ENCODE measurements around the gene CRB1.

The CRB1 gene

DNA sequence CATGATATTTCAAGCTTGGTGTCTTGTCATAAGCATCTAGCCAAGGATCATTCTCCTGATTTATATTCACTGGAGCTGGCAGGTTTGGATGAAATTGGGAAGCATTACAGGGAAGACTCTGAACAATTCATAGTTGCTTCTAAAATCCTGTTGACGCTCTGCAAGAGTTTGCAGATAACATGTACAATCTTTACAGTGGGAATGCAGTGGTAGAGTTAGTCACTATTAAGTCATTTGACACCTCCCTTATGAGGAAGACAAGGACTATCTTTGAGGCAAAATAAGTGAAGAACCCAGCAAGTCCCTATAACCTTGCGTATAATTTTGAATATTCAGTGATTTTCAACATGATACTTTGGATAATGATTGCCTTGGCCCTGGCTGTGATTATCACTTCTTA, 45.3 kb upstream of the CRB1 start:
- no peaks in the 10 kb centered on the region for H3K27me3 ChIP-seq (ENCODE audit: control insufficient read depth, low read length)
- H3K79me2 ChIP-seq (ENCODE audit: control insufficient read depth, low read length): no peaks in the 10 kb centered on the region
- H3K9me3 ChIP-seq (ENCODE audit: control insufficient read depth, insufficient read depth, low read length): no peaks in the 10 kb centered on the region
- no peak for TF ChIP-seq EZH2phosphoT487 (IDR thresholded peaks at IDR 0.05; ENCODE audit: borderline replicate concordance, low read length)
- TF ChIP-seq, protein P1, sequence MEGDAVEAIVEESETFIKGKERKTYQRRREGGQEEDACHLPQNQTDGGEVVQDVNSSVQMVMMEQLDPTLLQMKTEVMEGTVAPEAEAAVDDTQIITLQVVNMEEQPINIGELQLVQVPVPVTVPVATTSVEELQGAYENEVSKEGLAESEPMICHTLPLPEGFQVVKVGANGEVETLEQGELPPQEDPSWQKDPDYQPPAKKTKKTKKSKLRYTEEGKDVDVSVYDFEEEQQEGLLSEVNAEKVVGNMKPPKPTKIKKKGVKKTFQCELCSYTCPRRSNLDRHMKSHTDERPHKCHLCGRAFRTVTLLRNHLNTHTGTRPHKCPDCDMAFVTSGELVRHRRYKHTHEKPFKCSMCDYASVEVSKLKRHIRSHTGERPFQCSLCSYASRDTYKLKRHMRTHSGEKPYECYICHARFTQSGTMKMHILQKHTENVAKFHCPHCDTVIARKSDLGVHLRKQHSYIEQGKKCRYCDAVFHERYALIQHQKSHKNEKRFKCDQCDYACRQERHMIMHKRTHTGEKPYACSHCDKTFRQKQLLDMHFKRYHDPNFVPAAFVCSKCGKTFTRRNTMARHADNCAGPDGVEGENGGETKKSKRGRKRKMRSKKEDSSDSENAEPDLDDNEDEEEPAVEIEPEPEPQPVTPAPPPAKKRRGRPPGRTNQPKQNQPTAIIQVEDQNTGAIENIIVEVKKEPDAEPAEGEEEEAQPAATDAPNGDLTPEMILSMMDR (IDR thresholded peaks at IDR 0.05; ENCODE audit: low read depth, low read length, poor library complexity, severe bottlenecking): no peak
- H3K36me3 ChIP-seq (ENCODE audit: control insufficient read depth, low read length): no peaks in the 10 kb centered on the region
- no peak overlapping the region for H3K4me2 ChIP-seq (ENCODE audit: low read length)
- H3K27ac ChIP-seq (ENCODE audit: low read depth, low read length): no peak overlapping the region
- H3F3A ChIP-seq (ENCODE audit: control insufficient read depth, insufficient read depth): no peaks in the 10 kb centered on the region
- no peak overlapping the region for H3K4me3 ChIP-seq (ENCODE audit: low read length)
- H3K4me1 ChIP-seq (ENCODE audit: control insufficient read depth, low read length): peaks cover 16% of the 10 kb centered on the region
- H3K9me2 ChIP-seq (replicated peaks; ENCODE audit: control insufficient read depth, low read length): no peaks in the 10 kb centered on the region
- no peaks in the 10 kb centered on the region for H4K20me1 ChIP-seq (ENCODE audit: control insufficient read depth, insufficient read depth, low read depth, low read length)

DNA sequence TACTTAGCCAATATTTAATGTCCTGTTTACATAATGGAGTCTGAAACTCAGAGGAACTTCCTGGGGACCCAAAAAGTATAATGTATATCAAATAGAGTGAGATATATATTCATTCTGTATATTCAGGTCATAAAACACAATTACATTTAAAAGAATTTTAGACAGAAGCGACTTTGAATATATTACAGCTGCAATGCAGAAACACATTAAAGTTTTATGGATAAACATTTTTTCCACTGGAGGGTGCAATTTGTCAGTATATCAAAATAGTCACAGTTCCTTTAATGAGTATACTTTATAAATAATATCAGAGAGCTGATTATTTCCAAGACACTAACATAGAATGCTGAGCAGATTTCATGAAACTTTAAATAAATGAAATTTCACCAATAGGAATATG, 43.9 kb upstream of the CRB1 start:
- no peaks in the 10 kb centered on the region for H3K9me3 ChIP-seq (ENCODE audit: control insufficient read depth, insufficient read depth, low read length)
- H3K27ac ChIP-seq (ENCODE audit: low read depth, low read length): no peak overlapping the region
- H3K9me2 ChIP-seq (replicated peaks; ENCODE audit: control insufficient read depth, low read length): no peaks in the 10 kb centered on the region
- H3K36me3 ChIP-seq (ENCODE audit: control insufficient read depth, low read length): no peaks in the 10 kb centered on the region
- no peaks in the 10 kb centered on the region for H4K20me1 ChIP-seq (ENCODE audit: control insufficient read depth, insufficient read depth, low read depth, low read length)
- H3K79me2 ChIP-seq (ENCODE audit: control insufficient read depth, low read length): no peaks in the 10 kb centered on the region
- H3F3A ChIP-seq (ENCODE audit: control insufficient read depth, insufficient read depth): no peaks in the 10 kb centered on the region
- H3K4me3 ChIP-seq (ENCODE audit: low read length): peak overlapping the region; percentile 18
- TF ChIP-seq, protein P1 (IDR thresholded peaks at IDR 0.05; ENCODE audit: low read depth, low read length, poor library complexity, severe bottlenecking): no peak
- no peak for TF ChIP-seq EZH2phosphoT487 (IDR thresholded peaks at IDR 0.05; ENCODE audit: borderline replicate concordance, low read length)
- H3K27me3 ChIP-seq (ENCODE audit: control insufficient read depth, low read length): no peaks in the 10 kb centered on the region
- H3K4me1 ChIP-seq (ENCODE audit: control insufficient read depth, low read length): peaks cover 16% of the 10 kb centered on the region
- H3K4me2 ChIP-seq (ENCODE audit: low read length): peak overlapping the region; percentile 43

DNA sequence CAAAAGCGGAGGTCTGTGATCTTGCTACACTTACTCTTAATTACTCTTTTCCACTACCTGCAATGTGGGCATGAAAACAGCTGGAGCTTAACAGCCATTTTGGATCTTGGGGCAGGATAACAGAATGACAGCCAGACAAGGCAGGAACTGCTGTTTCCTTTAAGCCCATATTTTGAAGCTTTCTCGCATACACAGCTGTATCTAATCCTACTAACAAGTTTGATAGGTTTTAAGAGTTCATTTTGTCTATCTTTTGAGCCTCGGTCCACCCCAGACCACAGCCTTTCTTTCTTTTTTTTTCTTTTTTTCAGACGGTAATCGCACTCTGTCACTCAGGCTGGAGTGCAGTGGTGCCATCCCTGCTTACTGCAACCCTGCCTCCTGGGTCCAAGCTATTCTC, 42.4 kb upstream of the CRB1 start:
- Histone ChIP-seq H3K36me3 (ENCODE audit: control insufficient read depth, low read length) (no peaks in the 10 kb centered on the region), H3K9me2 (replicated peaks; ENCODE audit: control insufficient read depth, low read length) (no peaks in the 10 kb centered on the region), H3K27ac (ENCODE audit: low read depth, low read length) (no peak overlapping the region), H3K4me3 (ENCODE audit: low read length) (no peak overlapping the region), H3K27me3 (ENCODE audit: control insufficient read depth, low read length) (no peaks in the 10 kb centered on the region), H3K9me3 (ENCODE audit: control insufficient read depth, insufficient read depth, low read length) (no peaks in the 10 kb centered on the region), H3K4me1 (ENCODE audit: control insufficient read depth, low read length) (peaks cover 16% of the 10 kb centered on the region), H3K79me2 (ENCODE audit: control insufficient read depth, low read length) (no peaks in the 10 kb centered on the region), H4K20me1 (ENCODE audit: control insufficient read depth, insufficient read depth, low read depth, low read length) (no peaks in the 10 kb centered on the region), H3F3A (ENCODE audit: control insufficient read depth, insufficient read depth) (no peaks in the 10 kb centered on the region), H3K4me2 (ENCODE audit: low read length) (no peak overlapping the region)
- TF ChIP-seq EZH2phosphoT487 (IDR thresholded peaks at IDR 0.05; ENCODE audit: borderline replicate concordance, low read length): no peak
- TF ChIP-seq, protein P1 (IDR thresholded peaks at IDR 0.05; ENCODE audit: low read depth, low read length, poor library complexity, severe bottlenecking): no peak

DNA sequence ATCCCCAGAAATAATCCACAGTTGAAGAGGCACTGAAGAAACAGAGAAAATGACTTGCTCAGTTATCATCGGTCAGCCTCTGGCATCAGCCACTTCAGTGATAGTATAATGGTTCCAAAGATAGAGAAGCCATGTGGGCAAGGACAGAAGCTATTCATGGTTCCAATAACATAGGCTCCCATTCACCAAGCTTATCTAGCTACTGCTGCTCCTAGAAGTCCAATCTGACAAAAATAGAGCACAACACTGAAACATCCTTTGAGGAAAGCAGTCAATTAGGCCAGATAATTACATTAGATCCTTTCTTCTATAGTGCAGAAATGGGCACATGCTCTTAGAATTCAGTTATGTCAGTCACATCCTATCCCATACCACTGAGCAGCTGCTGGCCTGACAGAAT, 33.5 kb upstream of the CRB1 start:
- no peak overlapping the region for H3K4me3 ChIP-seq (ENCODE audit: low read length)
- no peaks in the 10 kb centered on the region for H3K27me3 ChIP-seq (ENCODE audit: control insufficient read depth, low read length)
- no peaks in the 10 kb centered on the region for H3K9me2 ChIP-seq (replicated peaks; ENCODE audit: control insufficient read depth, low read length)
- no peaks in the 10 kb centered on the region for H3K4me1 ChIP-seq (ENCODE audit: control insufficient read depth, low read length)
- no peaks in the 10 kb centered on the region for H3K36me3 ChIP-seq (ENCODE audit: control insufficient read depth, low read length)
- no peaks in the 10 kb centered on the region for H3K9me3 ChIP-seq (ENCODE audit: control insufficient read depth, insufficient read depth, low read length)
- H3K4me2 ChIP-seq (ENCODE audit: low read length): no peak overlapping the region
- no peaks in the 10 kb centered on the region for H4K20me1 ChIP-seq (ENCODE audit: control insufficient read depth, insufficient read depth, low read depth, low read length)
- H3F3A ChIP-seq (ENCODE audit: control insufficient read depth, insufficient read depth): no peaks in the 10 kb centered on the region
- H3K27ac ChIP-seq (ENCODE audit: low read depth, low read length): no peak overlapping the region
- H3K79me2 ChIP-seq (ENCODE audit: control insufficient read depth, low read length): no peaks in the 10 kb centered on the region
- TF ChIP-seq EZH2phosphoT487 (IDR thresholded peaks at IDR 0.05; ENCODE audit: borderline replicate concordance, low read length): no peak
- TF ChIP-seq, protein P1 (IDR thresholded peaks at IDR 0.05; ENCODE audit: low read depth, low read length, poor library complexity, severe bottlenecking): no peak

All from DOHH2 (cell line).